Activated CD8-positive, alpha-beta memory T cell treated with anti-CD3 and anti-CD28 coated beads for 4 hours (primary cell): ENCODE data around the gene PNPLA2.

Source experiments
- DNase-seq, 2 donors: peaks; one replicate each; pipeline ENCODE4 v3.0.0-alpha.2; 2020; ENCODE audit warnings: low read depth in 2 of 2

Gene PNPLA2

GRCh38 chr11:831118-831864, 12.6 kb downstream of the PNPLA2 start:
- no peak for DNase-seq

- DNase-seq: no peak
Measured at GRCh38 chr11:831961-832528, 13.3 kb downstream of the PNPLA2 start.

- DNase-seq: peak in 1 of 2 donors; percentile 28
Measured at GRCh38 chr11:832529-833113, 13.9 kb downstream of the PNPLA2 start, which contains the start of gene CD151. CD151 (plus strand) TSS chr11:832952; CDS start chr11:836070, 3,118 bp downstream.

GRCh38 chr11:833114-833791, 14.5 kb downstream of the PNPLA2 start:
- no peak for DNase-seq

GRCh38 chr11:833849-834311, 15.2 kb downstream of the PNPLA2 start:
- no peak for DNase-seq

- DNase-seq: no peak
Measured at GRCh38 chr11:834371-835316, 15.9 kb downstream of the PNPLA2 start.

GRCh38 chr11:836274-836673, 17.6 kb downstream of the PNPLA2 start:
- no peak for DNase-seq

- DNase-seq: no peak
Measured at GRCh38 chr11:836700-837099, 18.0 kb downstream of the PNPLA2 start.

- DNase-seq: no peak
Measured at GRCh38 chr11:837189-837989, 18.7 kb downstream of the PNPLA2 start.

GRCh38 chr11:837990-838307, 19.2 kb downstream of the PNPLA2 start:
- DNase-seq: no peak

- DNase-seq: no peak
Measured at GRCh38 chr11:838441-839279, 19.9 kb downstream of the PNPLA2 start.

- no peak for DNase-seq
Measured at GRCh38 chr11:839280-839623, 20.5 kb downstream of the PNPLA2 start.

- no peak for DNase-seq
Measured at GRCh38 chr11:839875-840617, 21.3 kb downstream of the PNPLA2 start.

GRCh38 chr11:841981-842369, 23.3 kb downstream of the PNPLA2 start:
- DNase-seq: no peak

- DNase-seq: peak; percentile 69 to 72
Measured at GRCh38 chr11:842370-843002, 23.8 kb downstream of the PNPLA2 start, which contains the start of the genes POLR2L and TSPAN4. POLR2L (minus strand) TSS chr11:842529; CDS start chr11:842508, 21 bp downstream. TSPAN4 (plus strand) TSS chr11:842852; CDS start chr11:850305, 7,453 bp downstream.

- no peak for DNase-seq
Measured at GRCh38 chr11:843086-843734, 24.5 kb downstream of the PNPLA2 start.

GRCh38 chr11:843818-844692, 25.3 kb downstream of the PNPLA2 start:
- no peak for DNase-seq
